ENCODE measurements around the gene SUCLG2. TPM values are rescaled to one million over a fixed set of nuclear protein-coding genes. Genes with fewer than 3 reads are reported as not detected.
"Not testable (repeated sequence)": the region's sequence is repeated elsewhere in the genome, so short reads cannot be mapped to it uniquely, and the experiment has no call there.

Gene SUCLG2
- polyA plus RNA-seq, 1 donor (not counting 4 experiments of a cell fraction or from before 2014, with no cell fraction given) = 26.7 TPM

DNA sequence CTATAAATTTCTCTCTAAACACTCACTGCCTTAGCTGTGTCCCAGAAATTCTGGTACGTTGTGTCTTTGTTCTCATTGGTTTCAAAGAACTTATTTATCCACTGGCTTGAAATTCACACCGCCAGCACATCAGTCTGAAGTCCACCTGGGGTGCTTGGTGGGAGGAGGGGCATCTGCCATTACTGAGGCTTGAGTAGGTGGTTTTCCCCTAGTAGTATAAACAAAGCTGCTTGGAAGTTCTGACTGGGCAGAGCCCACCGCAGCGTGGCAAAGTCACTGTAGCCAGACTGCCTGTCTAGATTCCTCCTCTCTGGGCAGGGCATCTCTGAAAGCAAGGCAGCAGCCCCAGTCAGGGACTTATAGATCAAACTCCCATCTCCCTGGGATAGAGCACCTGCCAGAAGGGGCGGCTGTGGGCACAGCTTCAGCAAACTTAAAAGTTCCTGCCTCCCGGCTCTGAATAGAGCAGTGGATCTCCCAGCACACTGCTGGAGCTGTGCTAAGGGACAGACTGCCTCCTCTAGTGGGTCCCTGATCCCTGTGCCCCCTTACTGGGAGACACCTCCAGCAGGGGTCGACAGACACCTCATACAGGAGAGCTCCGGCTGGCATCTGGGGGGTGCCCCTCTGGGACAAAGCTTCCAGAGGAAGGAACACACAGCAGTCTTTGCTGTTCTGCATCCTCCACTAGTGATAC lies 114.1 kb downstream of the SUCLG2 start:
- FAIRE-seq (no peak), DNase-seq (ENCODE audit: low read depth, low spot score) (no peak)
- TF ChIP-seq, protein P1, sequence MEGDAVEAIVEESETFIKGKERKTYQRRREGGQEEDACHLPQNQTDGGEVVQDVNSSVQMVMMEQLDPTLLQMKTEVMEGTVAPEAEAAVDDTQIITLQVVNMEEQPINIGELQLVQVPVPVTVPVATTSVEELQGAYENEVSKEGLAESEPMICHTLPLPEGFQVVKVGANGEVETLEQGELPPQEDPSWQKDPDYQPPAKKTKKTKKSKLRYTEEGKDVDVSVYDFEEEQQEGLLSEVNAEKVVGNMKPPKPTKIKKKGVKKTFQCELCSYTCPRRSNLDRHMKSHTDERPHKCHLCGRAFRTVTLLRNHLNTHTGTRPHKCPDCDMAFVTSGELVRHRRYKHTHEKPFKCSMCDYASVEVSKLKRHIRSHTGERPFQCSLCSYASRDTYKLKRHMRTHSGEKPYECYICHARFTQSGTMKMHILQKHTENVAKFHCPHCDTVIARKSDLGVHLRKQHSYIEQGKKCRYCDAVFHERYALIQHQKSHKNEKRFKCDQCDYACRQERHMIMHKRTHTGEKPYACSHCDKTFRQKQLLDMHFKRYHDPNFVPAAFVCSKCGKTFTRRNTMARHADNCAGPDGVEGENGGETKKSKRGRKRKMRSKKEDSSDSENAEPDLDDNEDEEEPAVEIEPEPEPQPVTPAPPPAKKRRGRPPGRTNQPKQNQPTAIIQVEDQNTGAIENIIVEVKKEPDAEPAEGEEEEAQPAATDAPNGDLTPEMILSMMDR (optimal IDR thresholded peaks at IDR 0.05 in 1 of 3, IDR thresholded peaks at IDR 0.05 in 1 of 3, conservative IDR thresholded peaks at IDR 0.05 in 1 of 3; ENCODE audit: extremely low read depth in 1 of 3, insufficient read depth in 2 of 3, low read length in 3 of 3) = no peak
- no peaks in the 10 kb centered on the region for H3K27me3 ChIP-seq (ENCODE audit: control insufficient read depth, extremely low read depth, insufficient read depth, low read length)
- no peak overlapping the region for H3K27ac ChIP-seq (ENCODE audit: control insufficient read depth, insufficient read depth, low read length)
- H3K4me2 ChIP-seq (ENCODE audit: control insufficient read depth, extremely low read depth, insufficient read depth, low read depth, low read length) = no peak overlapping the region
- no peaks in the 10 kb centered on the region for H3K4me1 ChIP-seq (ENCODE audit: control insufficient read depth, extremely low read depth, insufficient read depth, low read length)
- H3K9ac ChIP-seq (ENCODE audit: control insufficient read depth, extremely low read depth, insufficient read depth, low read length) = no peak overlapping the region
- dilution Hi-C loops (cut with MboI; ENCODE audit: extremely low pct_ligation_motif_present, low sequenced_read_pairs) = no loop called here
- H3K4me3 ChIP-seq (ENCODE audit: control insufficient read depth in 2 of 3, extremely low read depth in 1 of 3, insufficient read depth in 2 of 3, low read depth in 1 of 3, low read length in 3 of 3) = no peak overlapping the region
- no peaks in the 10 kb centered on the region for H3K79me2 ChIP-seq (ENCODE audit: control insufficient read depth, insufficient read depth, low read length)
- no peaks in the 10 kb centered on the region for H3K9me1 ChIP-seq (ENCODE audit: control insufficient read depth, extremely low read depth, insufficient read depth, low read length)
- H3K36me3 ChIP-seq (ENCODE audit: control insufficient read depth in 2 of 2, extremely low read depth in 1 of 2, insufficient read depth in 2 of 2, low read length in 2 of 2) = no peaks in the 10 kb centered on the region
- H2AFZ ChIP-seq (ENCODE audit: control insufficient read depth, low read length) = no peak overlapping the region
- H4K20me1 ChIP-seq (ENCODE audit: control insufficient read depth, extremely low read depth, insufficient read depth, low read length) = no peaks in the 10 kb centered on the region
- no peaks in the 10 kb centered on the region for H3K9me3 ChIP-seq (ENCODE audit: control insufficient read depth, low read depth, low read length)

DNA sequence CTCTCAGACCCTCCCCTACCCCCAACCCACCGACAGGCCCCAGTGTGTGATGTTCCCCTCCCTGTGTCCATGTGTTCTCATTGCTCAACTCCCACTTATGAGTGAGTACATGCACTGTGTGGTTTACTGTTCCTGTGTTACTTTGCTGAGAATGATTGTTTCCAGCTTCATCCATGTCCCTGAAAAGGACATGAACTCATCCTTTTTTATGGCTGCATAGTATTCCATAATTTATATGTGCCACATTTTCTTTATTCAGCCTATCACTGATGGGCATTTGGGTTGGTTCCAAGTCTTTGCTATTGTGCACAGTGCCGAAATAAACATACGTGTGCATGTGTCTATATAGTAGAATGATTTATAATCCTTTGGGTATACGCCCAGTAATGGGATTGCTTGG lies 117.2 kb downstream of the SUCLG2 start:
- H3K9ac ChIP-seq (ENCODE audit: control insufficient read depth, extremely low read depth, insufficient read depth, low read length); H3K4me3 ChIP-seq (ENCODE audit: control insufficient read depth in 2 of 3, extremely low read depth in 1 of 3, insufficient read depth in 2 of 3, low read depth in 1 of 3, low read length in 3 of 3); H3K36me3 ChIP-seq (ENCODE audit: control insufficient read depth in 2 of 2, extremely low read depth in 1 of 2, insufficient read depth in 2 of 2, low read length in 2 of 2); DNase-seq (ENCODE audit: low read depth, low spot score); H4K20me1 ChIP-seq (ENCODE audit: control insufficient read depth, extremely low read depth, insufficient read depth, low read length); H3K27me3 ChIP-seq (ENCODE audit: control insufficient read depth, extremely low read depth, insufficient read depth, low read length); H3K27ac ChIP-seq (ENCODE audit: control insufficient read depth, insufficient read depth, low read length); dilution Hi-C loops (cut with MboI; ENCODE audit: extremely low pct_ligation_motif_present, low sequenced_read_pairs); H3K9me3 ChIP-seq (ENCODE audit: control insufficient read depth, low read depth, low read length); FAIRE-seq; H3K79me2 ChIP-seq (ENCODE audit: control insufficient read depth, insufficient read depth, low read length); H3K4me1 ChIP-seq (ENCODE audit: control insufficient read depth, extremely low read depth, insufficient read depth, low read length); H2AFZ ChIP-seq (ENCODE audit: control insufficient read depth, low read length); H3K9me1 ChIP-seq (ENCODE audit: control insufficient read depth, extremely low read depth, insufficient read depth, low read length); H3K4me2 ChIP-seq (ENCODE audit: control insufficient read depth, extremely low read depth, insufficient read depth, low read depth, low read length): not testable (repeated sequence)

DNA sequence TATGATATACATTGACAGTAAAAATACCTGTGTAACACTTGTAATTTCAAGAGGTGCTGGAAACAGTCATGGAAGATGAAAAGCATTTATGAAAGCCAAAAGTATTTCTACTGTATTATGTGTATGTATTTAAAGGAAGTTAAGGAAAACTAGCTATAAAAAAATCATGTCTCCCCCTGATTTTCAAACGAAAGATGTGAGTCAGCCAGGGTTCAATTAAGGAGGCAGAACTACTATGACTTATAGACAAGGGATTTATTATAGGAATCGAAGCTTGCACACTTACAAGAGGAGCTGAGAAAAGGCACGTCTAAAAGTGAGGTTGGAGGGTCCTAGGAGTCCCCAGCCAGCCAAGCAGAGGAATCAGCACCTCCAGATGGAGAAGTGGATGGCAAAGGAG lies 119.4 kb downstream of the SUCLG2 start:
- dilution Hi-C loops (cut with MboI; ENCODE audit: extremely low pct_ligation_motif_present, low sequenced_read_pairs) = no loop called here
- TF ChIP-seq EZH2 (IDR thresholded peaks at IDR 0.05; ENCODE audit: low read length) = no peak
- TF ChIP-seq, protein P1 (optimal IDR thresholded peaks at IDR 0.05 in 1 of 3, IDR thresholded peaks at IDR 0.05 in 1 of 3, conservative IDR thresholded peaks at IDR 0.05 in 1 of 3; ENCODE audit: extremely low read depth in 1 of 3, insufficient read depth in 2 of 3, low read length in 3 of 3) = no peak
- H3K4me2 ChIP-seq (ENCODE audit: control insufficient read depth, extremely low read depth, insufficient read depth, low read depth, low read length) = no peak overlapping the region

More for the DNA sequence above, 119.4 kb downstream of the SUCLG2 start:
- Histone ChIP-seq H2AFZ (ENCODE audit: control insufficient read depth, low read length) (no peak overlapping the region), H4K20me1 (ENCODE audit: control insufficient read depth, extremely low read depth, insufficient read depth, low read length) (no peaks in the 10 kb centered on the region), H3K4me1 (ENCODE audit: control insufficient read depth, extremely low read depth, insufficient read depth, low read length) (peaks cover 21% of the 10 kb centered on the region), H3K9me1 (ENCODE audit: control insufficient read depth, extremely low read depth, insufficient read depth, low read length) (no peaks in the 10 kb centered on the region), H3K79me2 (ENCODE audit: control insufficient read depth, insufficient read depth, low read length) (no peaks in the 10 kb centered on the region), H3K4me3 (ENCODE audit: control insufficient read depth in 2 of 3, extremely low read depth in 1 of 3, insufficient read depth in 2 of 3, low read depth in 1 of 3, low read length in 3 of 3) (no peak overlapping the region), H3K9ac (ENCODE audit: control insufficient read depth, extremely low read depth, insufficient read depth, low read length) (no peak overlapping the region), H3K27ac (ENCODE audit: control insufficient read depth, insufficient read depth, low read length) (no peak overlapping the region), H3K9me3 (ENCODE audit: control insufficient read depth, low read depth, low read length) (no peaks in the 10 kb centered on the region), H3K36me3 (ENCODE audit: control insufficient read depth in 2 of 2, extremely low read depth in 1 of 2, insufficient read depth in 2 of 2, low read length in 2 of 2) (no peaks in the 10 kb centered on the region), H3K27me3 (ENCODE audit: control insufficient read depth, extremely low read depth, insufficient read depth, low read length) (no peaks in the 10 kb centered on the region)
- DNase-seq (ENCODE audit: low read depth, low spot score) (no peak), FAIRE-seq (no peak)
